Islet precursor cell (in vitro differentiated cells): ENCODE results near the gene RHNO1.
"Not testable (repeated sequence)": the region's sequence is repeated elsewhere in the genome, so short reads cannot be mapped to it uniquely, and the experiment has no call there.

ENCODE experiments used
- DNase-seq: peaks from one replicate; pipeline ENCODE4 v3.0.0-alpha.2; 2018

RHNO1 gene

DNA sequence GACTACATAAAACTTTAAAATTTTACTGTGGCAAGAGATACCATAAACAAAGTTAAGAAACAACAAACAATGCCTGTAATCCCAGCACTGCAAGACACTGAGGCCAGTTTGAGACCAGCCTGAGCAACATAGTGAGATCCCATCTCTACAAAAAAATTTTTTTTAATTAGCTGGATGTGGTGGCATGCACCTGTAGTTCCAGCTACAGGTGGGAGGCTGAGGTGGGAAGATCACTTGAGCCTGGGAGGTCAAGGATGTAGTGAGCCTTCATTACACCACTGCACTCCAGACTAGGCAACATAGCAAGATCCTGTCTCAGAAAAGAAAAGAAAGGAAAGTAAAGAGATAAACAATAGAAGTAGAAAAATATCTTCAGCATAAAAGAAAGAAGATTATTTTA lies 16.9 kb upstream of the RHNO1 start:
- DNase-seq = no peak

DNA sequence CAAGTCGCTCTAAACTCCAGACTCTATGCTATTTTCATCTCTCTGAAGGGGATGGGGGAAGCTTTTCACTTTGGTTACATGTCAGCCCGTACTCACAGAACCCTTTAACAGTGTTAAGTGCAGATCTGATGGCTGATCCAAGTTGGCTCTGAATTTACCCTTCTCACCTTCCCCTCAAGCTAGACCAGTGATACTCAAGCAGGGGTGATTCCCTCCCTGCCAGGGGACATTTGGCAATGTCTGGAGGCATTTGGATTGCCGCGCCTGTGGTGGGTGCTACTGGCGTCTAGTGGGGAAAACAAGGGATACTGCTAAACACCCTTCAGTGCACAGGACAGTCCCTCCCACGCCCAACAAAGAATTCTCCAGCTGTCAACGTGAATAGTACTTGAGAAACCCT lies 14.1 kb upstream of the RHNO1 start:
- DNase-seq = no peak

DNA sequence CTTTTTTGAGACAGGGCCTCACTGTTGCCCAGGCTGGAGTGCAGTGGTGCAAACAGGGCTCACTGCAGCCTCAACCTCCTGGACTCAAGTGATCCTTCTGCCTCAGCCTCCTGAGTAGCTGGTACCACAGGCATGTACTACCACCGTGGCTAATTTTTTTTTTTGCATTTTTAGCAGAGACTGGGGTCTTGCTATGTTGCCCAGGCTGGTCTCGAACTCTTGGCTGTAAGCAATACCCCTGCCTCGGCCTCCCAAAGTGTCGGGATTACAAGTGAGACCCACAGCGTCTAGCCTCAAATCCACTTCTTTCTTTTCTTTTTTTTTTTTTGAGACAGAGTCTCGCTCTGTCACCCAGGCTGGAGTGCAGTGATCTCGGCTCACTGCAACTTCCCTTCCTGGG lies 13.6 kb upstream of the RHNO1 start:
- DNase-seq = not testable (repeated sequence)

- no peak for DNase-seq
Measured at GRCh38 chr12:2864198-2864597, 12.8 kb upstream of the RHNO1 start.

- not testable (repeated sequence) for DNase-seq
Measured at GRCh38 chr12:2868986-2869632, 7.9 kb upstream of the RHNO1 start.

GRCh38 chr12:2876431-2877046 lies 484 bp upstream of the RHNO1 start:
- no peak for DNase-seq

- DNase-seq = no peak
Measured at GRCh38 chr12:2877953-2878732, 1.1 kb downstream of the RHNO1 start.

- no peak for DNase-seq
Measured at GRCh38 chr12:2879853-2880252, 2.8 kb downstream of the RHNO1 start.

DNA sequence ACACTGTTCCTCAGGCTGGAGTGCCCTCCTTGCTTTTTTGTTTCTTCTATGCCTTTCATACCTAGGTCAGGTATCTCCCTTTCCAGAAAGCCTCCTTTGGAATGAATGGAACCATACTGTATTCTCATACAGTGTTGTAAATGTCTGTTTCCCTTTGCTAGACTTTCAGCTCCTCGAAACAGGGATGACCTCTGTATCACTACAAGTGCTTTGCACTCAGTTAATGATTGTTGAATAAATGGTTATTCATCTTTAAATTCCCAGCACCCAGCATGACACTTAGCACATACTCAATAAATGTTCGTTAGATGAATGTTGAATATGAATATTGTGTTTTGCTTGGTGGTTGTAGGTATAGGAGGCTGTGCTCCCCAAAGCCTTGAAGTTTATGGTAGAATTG lies 7.8 kb downstream of the RHNO1 start:
- no peak for DNase-seq

DNA sequence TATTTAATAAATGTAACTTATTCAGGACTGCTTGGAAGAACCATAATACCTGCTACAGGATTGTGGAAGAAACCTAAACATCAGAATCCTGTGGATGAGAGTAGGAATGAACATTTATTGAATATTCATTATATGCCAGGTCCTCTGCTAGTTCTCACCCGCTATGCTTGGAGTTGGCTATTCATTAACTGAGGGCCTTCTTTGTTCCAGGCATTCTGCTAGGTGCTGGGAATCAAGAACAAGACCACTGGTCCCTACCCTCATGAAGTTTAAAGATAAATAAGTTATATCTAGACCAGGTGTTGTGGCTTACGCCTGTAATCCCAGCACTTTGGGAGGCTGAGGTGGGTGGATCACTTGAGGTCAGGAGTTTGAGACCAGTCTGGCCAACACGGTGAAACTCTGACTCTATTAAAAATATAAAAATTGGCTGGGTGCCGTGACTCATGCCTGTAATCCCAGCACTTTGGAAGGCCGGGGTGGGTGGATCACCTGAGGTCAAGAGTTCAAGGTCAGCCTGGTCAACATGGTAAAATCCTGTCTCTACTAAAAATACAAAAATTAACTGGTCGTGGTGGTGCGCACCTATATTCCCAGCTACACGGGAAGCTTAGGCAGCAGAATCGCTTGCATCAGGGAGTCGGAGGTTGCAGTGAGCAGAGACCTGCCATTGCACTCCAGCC lies 9.9 kb downstream of the RHNO1 start:
- DNase-seq = no peak

- DNase-seq = no peak
Measured at GRCh38 chr12:2890001-2890387, 13.0 kb downstream of the RHNO1 start.

DNA sequence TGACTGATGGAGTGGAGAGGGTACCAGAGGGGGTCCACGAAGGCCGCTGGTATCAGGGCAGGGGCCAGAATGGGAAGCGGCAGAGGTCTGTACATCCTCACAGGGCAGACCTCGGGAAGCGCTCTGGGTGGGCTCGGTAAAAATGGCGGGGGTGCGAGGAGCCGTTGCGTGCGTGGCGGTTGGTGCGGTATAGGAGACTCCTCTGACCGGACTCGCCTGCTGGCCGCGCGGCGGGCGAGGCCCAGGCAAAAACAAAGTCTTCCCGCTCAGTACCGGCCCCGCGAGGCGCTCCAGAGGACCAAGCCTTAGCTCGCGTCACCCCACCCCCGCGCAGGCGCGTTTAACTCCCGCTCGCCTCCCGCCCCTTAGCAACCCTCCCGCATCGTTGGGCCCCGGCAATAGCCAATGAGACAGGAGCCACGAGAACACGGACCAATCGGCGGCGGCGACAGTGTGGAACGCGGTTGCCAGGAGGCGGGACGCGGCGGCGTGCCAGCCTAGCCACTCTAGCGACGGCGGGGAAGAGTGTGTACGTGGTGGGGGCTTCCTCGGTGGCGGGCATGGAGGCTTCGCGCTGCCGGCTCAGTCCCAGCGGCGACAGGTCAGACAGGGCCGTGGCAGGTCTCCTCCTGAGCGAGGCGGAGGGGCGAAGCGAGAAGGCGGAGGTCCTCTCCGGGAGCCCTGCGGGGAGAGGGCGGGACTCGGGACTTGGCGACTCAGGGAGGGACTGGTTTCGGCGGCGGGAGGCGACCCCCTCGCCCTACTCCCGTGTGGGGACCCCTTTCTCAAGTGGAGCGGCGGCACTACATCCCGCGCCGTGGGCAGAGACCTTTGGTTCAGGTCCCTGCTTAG lies 13.6 kb downstream of the RHNO1 start, which contains the start of gene TULP3:
TULP3 (plus strand) TSS at position 504 of the 852 bp plus-strand sequence; CDS start at position 561, 57 bp downstream.
- DNase-seq = peak; percentile 100

DNA sequence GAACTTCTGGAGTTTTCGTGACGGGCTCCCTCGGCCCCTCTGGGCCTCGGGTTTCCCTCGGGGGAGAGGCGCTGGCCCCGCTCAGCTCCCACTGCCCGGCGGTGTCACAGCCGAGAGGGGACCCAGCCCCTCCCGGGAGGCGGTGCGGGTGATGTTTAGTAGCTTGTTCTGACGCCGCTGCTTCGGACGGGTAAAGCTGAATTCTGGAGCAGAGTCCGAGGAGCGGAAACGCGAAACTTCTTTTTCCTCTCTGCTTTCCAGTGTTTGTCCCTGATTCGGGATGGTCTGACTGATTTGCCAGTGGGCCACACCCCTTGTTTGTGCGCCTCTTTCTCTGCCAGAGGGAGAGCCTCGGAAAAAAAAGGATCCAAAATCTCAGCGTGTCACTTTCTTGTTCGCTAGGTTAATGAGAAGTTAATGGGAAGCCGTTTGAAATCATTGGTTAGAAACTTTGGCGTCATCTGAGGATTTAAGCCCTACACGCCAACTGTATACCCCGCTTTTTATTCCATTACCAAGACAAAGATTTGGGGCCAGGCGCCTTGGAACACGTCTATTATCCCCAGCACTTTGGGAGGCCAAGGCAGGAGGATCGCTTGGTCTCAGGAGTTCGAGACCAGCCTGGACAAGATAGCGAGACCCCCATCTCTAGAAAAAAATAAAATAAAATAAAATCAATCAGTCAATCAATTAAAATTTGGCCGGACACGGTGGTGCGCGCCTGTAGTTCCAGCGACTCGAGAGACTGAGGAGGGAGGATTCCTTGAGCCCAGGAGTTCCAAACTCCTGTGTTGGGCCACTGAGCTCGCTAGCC lies 14.4 kb downstream of the RHNO1 start:
- DNase-seq = peak; percentile 90

- no peak for DNase-seq
Measured at GRCh38 chr12:2892246-2892645, 15.2 kb downstream of the RHNO1 start.

- peak; percentile 85 for DNase-seq
Measured at GRCh38 chr12:2893007-2893406, 16.0 kb downstream of the RHNO1 start.

DNA sequence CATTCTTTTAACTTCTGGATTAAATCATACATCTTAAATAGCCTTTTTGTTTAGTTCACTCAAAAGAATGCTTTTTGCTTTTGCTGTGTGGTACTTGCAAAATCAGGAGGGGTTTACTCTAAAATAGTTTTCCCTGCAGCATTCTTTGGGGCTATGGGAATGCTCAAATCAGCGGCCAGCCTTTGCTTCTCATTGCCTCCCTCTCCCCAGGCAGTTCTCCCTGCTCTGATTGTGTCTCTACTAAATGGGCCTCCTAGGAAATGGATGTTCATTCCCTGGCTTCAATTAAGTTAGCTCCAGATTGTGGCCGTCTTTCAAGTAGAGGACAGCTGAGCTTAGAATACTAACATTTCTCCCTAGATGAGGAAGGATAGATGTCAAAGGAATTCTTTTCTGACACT lies 18.0 kb downstream of the RHNO1 start:
- no peak for DNase-seq

DNA sequence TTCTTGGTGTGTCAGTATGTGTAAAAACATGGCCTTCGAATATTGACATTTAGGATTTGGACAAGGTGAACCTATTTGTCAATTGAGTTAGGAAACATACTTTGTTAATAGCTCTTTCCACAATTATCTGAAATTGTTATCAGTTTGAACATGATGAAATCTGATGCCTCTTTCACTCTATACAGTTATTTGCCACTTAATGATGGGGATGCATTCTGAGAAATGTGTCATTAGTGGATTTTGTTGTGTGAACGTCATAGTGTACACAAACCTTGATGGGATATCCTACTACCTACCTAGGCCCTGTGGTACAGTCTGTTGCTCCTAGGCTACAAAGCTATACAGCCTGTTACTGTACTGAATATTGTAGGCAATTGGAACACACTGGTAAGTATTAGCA lies 18.5 kb downstream of the RHNO1 start:
- DNase-seq = no peak

- no peak for DNase-seq
Measured at GRCh38 chr12:2897418-2897817, 20.4 kb downstream of the RHNO1 start.

DNA sequence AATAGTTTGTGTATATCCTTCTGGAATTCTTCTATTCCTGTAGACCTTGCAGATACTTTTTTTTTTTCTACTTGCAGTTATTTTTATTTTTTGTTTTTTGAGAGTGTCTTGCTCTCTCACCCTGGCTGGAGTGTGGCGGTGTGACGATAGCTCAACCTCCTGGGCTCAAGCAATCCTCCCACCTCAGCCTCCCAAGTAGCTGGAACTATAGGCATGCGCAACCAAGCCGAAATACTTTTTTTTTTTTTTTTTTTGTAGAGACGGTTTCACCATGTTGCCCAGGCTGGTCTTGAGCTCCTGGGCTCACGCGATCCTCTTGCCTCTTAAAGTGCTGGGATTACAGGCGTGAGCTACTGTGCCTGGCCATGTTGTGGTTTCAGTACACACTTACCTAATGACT lies 23.6 kb downstream of the RHNO1 start:
- no peak for DNase-seq

- DNase-seq = no peak
Measured at GRCh38 chr12:2902272-2902880, 25.4 kb downstream of the RHNO1 start.

GRCh38 chr12:2904260-2904659 lies 27.2 kb downstream of the RHNO1 start:
- DNase-seq = no peak
